H1 (cell line): ENCODE data around the gene C1QTNF1. TPM values are rescaled to one million over a fixed set of nuclear protein-coding genes. Genes with fewer than 3 reads are reported as not detected.

Experiments used
- CREB1 ChIP-seq: IDR thresholded peaks from 2 replicates; pipeline ENCODE4 v1.6.1; 2012; ENCODE audit warnings: inconsistent platforms
- HDAC2 ChIP-seq, 2 experiments: fragments of 300-600 bp in 1 of 2; sonication (generic) in 1 of 2; IDR thresholded peaks; 2 replicates each; pipeline ENCODE4 v1.6.1; 2011 to 2012; ENCODE audit warnings: low read depth in 2 of 2, low read length in 2 of 2, mild to moderate bottlenecking in 2 of 2, moderate library complexity in 2 of 2, borderline replicate concordance in 1 of 2, inconsistent platforms in 1 of 2
- polyA plus RNA-seq, 7 experiments: library from polyadenylated mRNA; depleted of rRNA in 3 of 7; stranded (reverse) in 5 of 7; unstranded in 2 of 7; fragments of >200 nt in 5 of 7; fragments of 200-250 nt in 2 of 7; gene quantifications; 1 replicate in 5 of 7; 2 replicates in 1 of 7; 4 replicates in 1 of 7; pipeline versions ENCODE4 v1.2.1 to v1.2.3, GENCODE V29; 2011 to 2013; ENCODE audit warnings: missing spikeins in 2 of 7, mixed read lengths in 2 of 7
- total RNA-seq: library from RNA; stranded (reverse); fragmentation: NEBNext Ultra II Directional; extraction: Animal tissue kit (Norgen Biotek cat#: 25700); gene quantifications from 2 replicates; pipeline ENCODE4 v1.2.1, GENCODE V29; 2021
- TF ChIP-seq, protein P1 (sequence below): IDR thresholded peaks from 2 replicates; pipeline ENCODE4 v1.6.1; 2011; ENCODE audit warnings: low read length, improper control_type of control experiment

The C1QTNF1 gene
- total and polyA plus RNA-seq, 2 of the 8 experiments (the other 6 are each of a cell fraction or from before 2014, with no cell fraction given), result 1.5 to 2.5 TPM

DNA sequence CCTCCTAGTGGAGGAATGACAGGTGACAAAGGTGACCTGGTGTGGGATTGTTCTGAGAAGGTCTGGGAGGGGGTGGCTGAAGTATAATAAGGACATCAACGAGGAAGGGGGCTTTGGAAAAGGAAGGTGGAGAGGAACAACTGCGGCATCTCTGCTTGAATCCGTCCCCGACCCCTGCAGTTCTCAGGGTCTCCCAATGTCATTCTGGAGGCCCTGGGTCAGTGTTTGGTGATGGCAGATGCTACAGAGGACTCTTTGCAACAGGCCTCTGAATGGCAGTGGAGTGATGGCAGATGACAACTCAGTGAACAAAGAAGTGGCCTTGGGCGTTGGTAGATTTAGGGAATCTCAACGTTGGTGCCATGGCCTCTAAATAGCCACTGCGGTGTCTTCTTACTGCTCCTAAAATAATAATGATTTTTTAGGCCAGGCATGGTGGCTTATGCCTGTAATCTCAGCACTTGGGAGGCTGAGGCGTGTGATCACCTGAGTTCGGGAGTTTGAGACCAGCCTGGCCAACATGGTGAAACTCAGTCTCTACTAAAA lies 52.0 kb downstream of the C1QTNF1 start (continued):
- TF ChIP-seq, protein P1, sequence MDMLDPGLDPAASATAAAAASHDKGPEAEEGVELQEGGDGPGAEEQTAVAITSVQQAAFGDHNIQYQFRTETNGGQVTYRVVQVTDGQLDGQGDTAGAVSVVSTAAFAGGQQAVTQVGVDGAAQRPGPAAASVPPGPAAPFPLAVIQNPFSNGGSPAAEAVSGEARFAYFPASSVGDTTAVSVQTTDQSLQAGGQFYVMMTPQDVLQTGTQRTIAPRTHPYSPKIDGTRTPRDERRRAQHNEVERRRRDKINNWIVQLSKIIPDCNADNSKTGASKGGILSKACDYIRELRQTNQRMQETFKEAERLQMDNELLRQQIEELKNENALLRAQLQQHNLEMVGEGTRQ, result no peak
- no peak for TF ChIP-seq CREB1
- TF ChIP-seq HDAC2 (IDR thresholded peaks at IDR 0.05; ENCODE audit: borderline replicate concordance in 1 of 2, low read depth in 2 of 2, low read length in 2 of 2), result no peak
